Peyer's patch (tissue), 4 donors: Measurements from ENCODE around the gene ZNF521.

ENCODE experiments used
- POLR2A ChIP-seq, 2 donors: fragments of 450-650 bp; IDR thresholded peaks; one replicate each; pipeline ENCODE4 v1.5.1; 2017; ENCODE audit warnings: antibody characterized with exemption in 2 of 2, mild to moderate bottlenecking in 2 of 2, moderate library complexity in 2 of 2
- TF ChIP-seq, protein P1 (sequence below), 6 experiments: fragments of 450-650 bp in 4 of 6; fragments of 200-600 bp in 2 of 6; sonication (generic) in 1 of 6; IDR thresholded peaks; one replicate each; pipeline ENCODE4 v1.5.1; 2017 to 2019; ENCODE audit warnings: antibody characterized with exemption in 6 of 6, mild to moderate bottlenecking in 3 of 6, moderate library complexity in 1 of 6

DNA sequence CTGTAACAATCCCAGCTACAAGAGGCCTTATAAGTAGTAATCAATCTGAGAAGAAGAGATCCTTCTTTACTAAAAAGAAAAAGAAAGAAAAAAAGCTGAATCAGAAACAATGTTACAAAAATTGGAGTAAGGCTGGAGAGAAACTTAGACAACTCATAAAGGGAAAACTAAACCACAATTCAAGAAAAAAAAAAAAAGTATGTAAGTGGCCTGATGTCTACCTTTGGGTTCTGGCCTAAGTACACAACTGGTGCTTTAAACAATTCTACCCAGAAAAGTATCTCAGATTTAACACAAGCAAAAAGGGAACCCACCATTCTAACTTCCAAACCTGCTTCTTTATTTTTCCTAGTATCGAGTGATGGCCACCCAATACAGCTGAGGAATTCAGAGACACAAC is 45.3 kb downstream of the ZNF521 start:
- TF ChIP-seq, protein P1, sequence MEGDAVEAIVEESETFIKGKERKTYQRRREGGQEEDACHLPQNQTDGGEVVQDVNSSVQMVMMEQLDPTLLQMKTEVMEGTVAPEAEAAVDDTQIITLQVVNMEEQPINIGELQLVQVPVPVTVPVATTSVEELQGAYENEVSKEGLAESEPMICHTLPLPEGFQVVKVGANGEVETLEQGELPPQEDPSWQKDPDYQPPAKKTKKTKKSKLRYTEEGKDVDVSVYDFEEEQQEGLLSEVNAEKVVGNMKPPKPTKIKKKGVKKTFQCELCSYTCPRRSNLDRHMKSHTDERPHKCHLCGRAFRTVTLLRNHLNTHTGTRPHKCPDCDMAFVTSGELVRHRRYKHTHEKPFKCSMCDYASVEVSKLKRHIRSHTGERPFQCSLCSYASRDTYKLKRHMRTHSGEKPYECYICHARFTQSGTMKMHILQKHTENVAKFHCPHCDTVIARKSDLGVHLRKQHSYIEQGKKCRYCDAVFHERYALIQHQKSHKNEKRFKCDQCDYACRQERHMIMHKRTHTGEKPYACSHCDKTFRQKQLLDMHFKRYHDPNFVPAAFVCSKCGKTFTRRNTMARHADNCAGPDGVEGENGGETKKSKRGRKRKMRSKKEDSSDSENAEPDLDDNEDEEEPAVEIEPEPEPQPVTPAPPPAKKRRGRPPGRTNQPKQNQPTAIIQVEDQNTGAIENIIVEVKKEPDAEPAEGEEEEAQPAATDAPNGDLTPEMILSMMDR (IDR thresholded peaks at IDR 0.05): no peak
- no peak for TF ChIP-seq POLR2A (IDR thresholded peaks at IDR 0.05)
